HepG2 (cell line): ENCODE measurements around the gene RTKN2. TPM values are rescaled to one million over a fixed set of nuclear protein-coding genes. Genes with fewer than 3 reads are reported as not detected.

ENCODE experiments used
- ATAC-seq: fragments of 200-7000 bp; cut with Tn5 transposase; 3 replicates; pipeline ENCODE4 v1.9.1; 2020; ENCODE audit warnings: mild to moderate bottlenecking, moderate library complexity
- BruUV-seq: library from RNA; stranded (reverse); fragments of 400-500 nt; replicated peaks from 2 replicates; lab custom pipeline; 2021; lab: Mats Ljungman, UMichigan
- CTCF ChIA-PET: fragments of 300-600 bp; formaldehyde crosslinking; extraction: SDS; loops from one replicate; lab custom pipeline; 2021; ENCODE audit warnings: low total read pairs, inconsistent platforms, low intra/inter-chr PET ratio; lab: Yijun Ruan, JAX
- POLR2A ChIA-PET: fragments of 350-600 bp; sonication (Branson Sonifier 250); formaldehyde crosslinking; loops from one replicate; lab custom pipeline; 2020; ENCODE audit warnings: antibody characterized with exemption, inconsistent platforms; lab: Yijun Ruan, JAX
- DNase-seq: peaks from one replicate; pipeline ENCODE4 v3.0.0-alpha.2; 2015; ENCODE audit warnings: low spot score
- FAIRE-seq: peaks from 3 replicates; lab custom pipeline; 2011; peaks lifted over from hg19 to GRCh38; lab: Jason Lieb, UNC
- H2AFZ ChIP-seq: one replicate; pipeline ENCODE4 v1.6.1; 2011; ENCODE audit warnings: low read length, inconsistent platforms
- H3K27ac ChIP-seq: fragments of 300-600 bp; 3 replicates; pipeline ENCODE4 v1.8.0; 2011; ENCODE audit warnings: mixed run types, mild to moderate bottlenecking, mixed read lengths, low read length, inconsistent platforms; ENCODE audit not compliant: insufficient read depth; ENCODE audit errors: extremely low read length
- H3K27me3 ChIP-seq, 2 experiments: fragments of 200-600 bp in 1 of 2; 2 replicates in 1 of 2; 3 replicates in 1 of 2; pipeline versions ENCODE4 v1.6.0 to v1.8.0; 2011; ENCODE audit warnings: low read length in 2 of 2, mild to moderate bottlenecking in 2 of 2, moderate library complexity in 2 of 2, inconsistent platforms in 1 of 2; ENCODE audit not compliant: insufficient read depth in 2 of 2, control insufficient read depth in 1 of 2
- H3K36me3 ChIP-seq, 2 experiments: fragments of 200-600 bp in 1 of 2; replicated peaks in 1 of 2; 2 replicates in 1 of 2; 3 replicates in 1 of 2; pipeline versions ENCODE4 v1.5.1 to v1.8.0; 2011; ENCODE audit warnings: low read length in 2 of 2, inconsistent platforms in 1 of 2; ENCODE audit not compliant: insufficient read depth in 2 of 2, control insufficient read depth in 1 of 2
- H3K4me1 ChIP-seq: 2 replicates; pipeline ENCODE4 v1.5.1; 2012; ENCODE audit warnings: low read length, inconsistent platforms; ENCODE audit not compliant: insufficient read depth
- H3K4me2 ChIP-seq: 2 replicates; pipeline ENCODE4 v1.6.0; 2011; ENCODE audit warnings: low read depth, low read length, inconsistent platforms
- H3K4me3 ChIP-seq, 3 experiments: fragments of 200-600 bp in 1 of 3; sonication (generic), shearing (Covaris generic) in 1 of 3; replicated peaks in 1 of 3; 2 replicates each; pipeline ENCODE4 v1.5.1; 2011 to 2016; ENCODE audit warnings: low read length in 3 of 3, inconsistent platforms in 2 of 3, low read depth in 2 of 3, mild to moderate bottlenecking in 2 of 3, control low read depth in 1 of 3, mixed read lengths in 1 of 3; ENCODE audit not compliant: insufficient read depth in 1 of 3
- H3K79me2 ChIP-seq: one replicate; pipeline ENCODE4 v1.6.1; 2011; ENCODE audit warnings: low read length, inconsistent platforms; ENCODE audit not compliant: insufficient read depth
- H3K9ac ChIP-seq: 2 replicates; pipeline ENCODE4 v1.6.0; 2011; ENCODE audit warnings: mild to moderate bottlenecking, low read depth, low read length, inconsistent platforms; ENCODE audit not compliant: insufficient read depth
- H3K9me3 ChIP-seq: 2 replicates; pipeline ENCODE4 v1.5.1; 2012; ENCODE audit warnings: mild to moderate bottlenecking, low read length
- H4K20me1 ChIP-seq: 2 replicates; pipeline ENCODE4 v1.6.0; 2011; ENCODE audit warnings: inconsistent platforms, mild to moderate bottlenecking, low read length, moderate library complexity; ENCODE audit not compliant: insufficient read depth
- ARNT ChIP-seq: fragments of 450-650 bp; IDR thresholded peaks from 2 replicates; pipeline ENCODE4 v1.6.1; 2017
- ARNTL ChIP-seq: sonication (generic); formaldehyde crosslinking; IDR thresholded peaks from 2 replicates; pipeline ENCODE4 v1.4.0; 2020; ENCODE audit warnings: mild to moderate bottlenecking, missing genetic modification reagents
- ATF7 ChIP-seq, 2 experiments: fragments of 450-650 bp in 1 of 2; sonication (generic) in 1 of 2; formaldehyde crosslinking in 1 of 2; IDR thresholded peaks; 2 replicates each; pipeline versions ENCODE4 v1.4.0 to v1.6.1; 2016 to 2020; ENCODE audit warnings: antibody characterized with exemption in 1 of 2, mild to moderate bottlenecking in 1 of 2, missing genetic modification reagents in 1 of 2
- EED ChIP-seq: sonication (generic); formaldehyde crosslinking; IDR thresholded peaks from 2 replicates; pipeline ENCODE4 v1.5.0; 2020; ENCODE audit warnings: mild to moderate bottlenecking, missing genetic modification reagents
- ESRRA ChIP-seq: sonication (generic); formaldehyde crosslinking; IDR thresholded peaks from 2 replicates; pipeline ENCODE4 v1.5.1; 2020; ENCODE audit warnings: mild to moderate bottlenecking, low read depth, missing genetic modification reagents
- HMG20B ChIP-seq: conservative IDR thresholded peaks from 2 replicates; pipeline ENCODE4 v1.6.1; 2016; ENCODE audit warnings: missing genetic modification reagents, missing compliant biosample characterization
- HNRNPUL1 ChIP-seq: fragments of 200-400 bp; formaldehyde crosslinking; IDR thresholded peaks from 2 replicates; pipeline ENCODE4 v1.6.1; 2017; ENCODE audit warnings: low read depth, mild to moderate bottlenecking, low read length, moderate library complexity
- RARA ChIP-seq: IDR thresholded peaks from 2 replicates; pipeline ENCODE4 v1.6.1; 2016; ENCODE audit warnings: missing genetic modification reagents, missing compliant biosample characterization
- RBFOX2 ChIP-seq: fragments of 200-400 bp; formaldehyde crosslinking; IDR thresholded peaks from 2 replicates; pipeline ENCODE4 v1.6.1; 2017; ENCODE audit warnings: low read depth, mild to moderate bottlenecking, low read length
- SIN3B ChIP-seq: fragments of 150-350 bp; IDR thresholded peaks from 2 replicates; pipeline ENCODE4 v1.6.1; 2014; ENCODE audit warnings: low read length
- YEATS4 ChIP-seq: sonication (generic); formaldehyde crosslinking; IDR thresholded peaks from 2 replicates; pipeline ENCODE4 v1.4.0; 2020; ENCODE audit warnings: missing genetic modification reagents, borderline replicate concordance
- ZBTB49 ChIP-seq: sonication (generic); formaldehyde crosslinking; IDR thresholded peaks from 2 replicates; pipeline ENCODE4 v1.4.0; 2020; ENCODE audit warnings: missing genetic modification reagents, borderline replicate concordance
- ZIK1 ChIP-seq: sonication (generic); formaldehyde crosslinking; IDR thresholded peaks from 2 replicates; pipeline ENCODE4 v1.5.0; 2020; ENCODE audit warnings: mild to moderate bottlenecking, low read depth, missing genetic modification reagents, borderline replicate concordance
- in situ Hi-C: cut with HindIII; loops from 2 replicates; pipeline ENCODE4 v1.10.0; 2017; ENCODE audit warnings: low pct_unique_long_range_greater_than_20kb; ENCODE audit not compliant: extremely low pct_ligation_motif_present
- intact Hi-C: fragments of 100-400 bp; cut with micrococcal nuclease; formaldehyde crosslinking; loops from one replicate; pipeline ENCODE4 v1.10.0; 2022; ENCODE audit not compliant: unreplicated experiment
- polyA plus RNA-seq, 8 experiments: library from polyadenylated mRNA; depleted of rRNA in 3 of 8; stranded (reverse) in 7 of 8; unstranded in 1 of 8; fragments of >200 nt; fragmentation: Illumina TruSeq in 4 of 8; extraction: Trizol in 4 of 8; gene quantifications; 2 replicates each; pipeline versions ENCODE4 v1.2.1 to v1.2.3, GENCODE V29; 2011 to 2016; ENCODE audit warnings: low read depth in 4 of 8, missing spikeins in 1 of 8, mixed read lengths in 1 of 8; ENCODE audit not compliant: insufficient read depth in 1 of 8
- total RNA-seq, 5 experiments: library from RNA; depleted of rRNA; stranded (reverse); fragments of >200 nt; fragmentation: Illumina TruSeq; extraction: Trizol; gene quantifications; 2 replicates each; pipeline ENCODE4 v1.2.3, GENCODE V29; 2016; ENCODE audit warnings: low read depth in 1 of 5
- TF ChIP-seq, protein P1 (sequence below): IDR thresholded peaks from 2 replicates; pipeline ENCODE4 v1.6.1; 2016; ENCODE audit warnings: low read depth, borderline replicate concordance

RTKN2 gene
- total and polyA plus RNA-seq, 2 of the 13 experiments (the other 11 are each of a cell fraction or from before 2014, with no cell fraction given) = 2.2 to 7.0 TPM

DNA sequence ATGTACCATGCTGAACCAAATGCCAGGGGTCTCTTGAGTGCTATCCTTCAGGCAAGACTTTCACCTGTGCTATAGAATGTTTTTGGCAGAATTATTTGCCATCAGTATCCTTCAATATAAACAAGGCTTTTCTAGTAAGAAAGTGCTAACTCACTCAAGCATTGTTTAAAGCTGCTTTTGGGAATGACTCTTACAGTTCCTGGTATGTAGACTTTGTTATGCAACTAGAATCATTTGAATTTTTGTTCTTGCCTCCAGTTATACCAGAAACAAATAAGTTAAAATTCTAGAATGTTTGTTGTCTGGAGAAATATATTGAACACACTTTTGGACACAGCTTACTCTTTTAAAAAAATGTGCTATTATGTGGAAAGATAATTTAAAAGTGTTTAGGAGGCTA lies 39.5 kb upstream of the RTKN2 start:
- Histone ChIP-seq H3K9me3 (no peaks in the 10 kb centered on the region), H3K27ac (no peak overlapping the region), H3K4me2 (no peak overlapping the region), H3K36me3 (no peaks in the 10 kb centered on the region), H3K27me3 (peaks cover 0 to 3% of the 10 kb centered on the region in 2 experiments; a peak in 1 of 5 replicates), H2AFZ (no peak overlapping the region), H3K4me1 (no peaks in the 10 kb centered on the region), H4K20me1 (no peaks in the 10 kb centered on the region), H3K79me2 (no peaks in the 10 kb centered on the region), H3K4me3 (no peak overlapping the region), H3K9ac (no peak overlapping the region)
- TF ChIP-seq, protein P1, sequence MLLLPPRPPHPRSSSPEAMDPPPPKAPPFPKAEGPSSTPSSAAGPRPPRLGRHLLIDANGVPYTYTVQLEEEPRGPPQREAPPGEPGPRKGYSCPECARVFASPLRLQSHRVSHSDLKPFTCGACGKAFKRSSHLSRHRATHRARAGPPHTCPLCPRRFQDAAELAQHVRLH (CRISPR knock-in tag) = no peak
- TF ChIP-seq ZIK1 (CRISPR knock-in tag) (no peak), HNRNPUL1 (no peak), ESRRA (no peak), ATF7 (IDR thresholded peaks at IDR 0.05) (no peak), ATF7 (CRISPR knock-in tag; IDR thresholded peaks at IDR 0.05) (no peak), SIN3B (no peak), ARNTL (CRISPR knock-in tag) (no peak), HMG20B (no peak), ARNT (no peak), RARA (CRISPR knock-in tag) (no peak), YEATS4 (no peak), RBFOX2 (no peak), ZBTB49 (no peak), EED (CRISPR knock-in tag) (no peak)
- no TSS peak for BruUV-seq
- in situ Hi-C loops = no loop called here
- ATAC-seq (no peak), DNase-seq (no peak), FAIRE-seq (no peak)
- ChIA-PET CTCF (no interaction called here), POLR2A (no interaction called here)
- intact Hi-C loops = no loop called here
